Esophagus (tissue), 2 donors: ENCODE data around the gene SLX1A. TPM values are rescaled to one million over a fixed set of nuclear protein-coding genes. Genes with fewer than 3 reads are reported as not detected.
"Not testable (repeated sequence)": the region's sequence is repeated elsewhere in the genome, so short reads cannot be mapped to it uniquely, and the experiment has no call there.

Source experiments
- H3K27ac ChIP-seq, 2 donors: one replicate each; pipeline ENCODE4 v1.5.1; 2013; ENCODE audit warnings: low read depth in 2 of 2, mild to moderate bottlenecking in 2 of 2, inconsistent platforms in 1 of 2, low read length in 1 of 2, moderate library complexity in 1 of 2
- H3K27me3 ChIP-seq, 2 donors: one replicate each; pipeline ENCODE4 v1.6.1; 2013; ENCODE audit warnings: low read length in 2 of 2, control low read depth in 1 of 2, mild to moderate bottlenecking in 1 of 2; ENCODE audit not compliant: insufficient read depth in 2 of 2, control insufficient read depth in 1 of 2
- H3K36me3 ChIP-seq, 2 donors: one replicate each; pipeline ENCODE4 v1.6.1; 2013; ENCODE audit warnings: low read length in 1 of 2; ENCODE audit not compliant: control insufficient read depth in 2 of 2, insufficient read depth in 2 of 2
- H3K4me1 ChIP-seq, 2 donors: one replicate each; pipeline ENCODE4 v1.6.1; 2013; ENCODE audit warnings: low read length in 1 of 2; ENCODE audit not compliant: control insufficient read depth in 2 of 2, insufficient read depth in 2 of 2
- H3K4me3 ChIP-seq, 2 donors: one replicate each; pipeline ENCODE4 v1.5.1; 2013; ENCODE audit warnings: low read length in 2 of 2, mild to moderate bottlenecking in 2 of 2, low read depth in 1 of 2, moderate library complexity in 1 of 2
- H3K9me3 ChIP-seq, 2 donors: one replicate each; pipeline ENCODE4 v1.6.1; 2013; ENCODE audit warnings: mild to moderate bottlenecking in 2 of 2, low read depth in 1 of 2, low read length in 1 of 2, moderate library complexity in 1 of 2; ENCODE audit not compliant: control insufficient read depth in 2 of 2, insufficient read depth in 1 of 2
- WGBS, 2 donors: extraction: QIAGEN DNeasy Blood & Tissue Kit; methylation state at CpG; one replicate each; pipeline ENCODE4 v1.1.7; 2013; 5-methylcytosine and 5-hydroxymethylcytosine counted together
- polyA plus RNA-seq, 2 donors: library from polyadenylated mRNA; stranded (reverse); fragments of 200-250 nt; gene quantifications; one replicate each; pipeline ENCODE4 v1.2.3, GENCODE V29; 2013
- donor health status: healthy with polysubstance abuse.
- donor health status: Bipolar disorder and iron deficiency.

Gene SLX1A
- polyA plus RNA-seq, 2 donors: 44.9 to 48.2 TPM

GRCh38 chr16:30207063-30207704, 13.5 kb downstream of the SLX1A start:
- H3K9me3 ChIP-seq, H3K27ac ChIP-seq: not testable (repeated sequence)
- 33 to 36% methylated on average over 2 of the region's 9 CpGs for WGBS, 2 donors

DNA sequence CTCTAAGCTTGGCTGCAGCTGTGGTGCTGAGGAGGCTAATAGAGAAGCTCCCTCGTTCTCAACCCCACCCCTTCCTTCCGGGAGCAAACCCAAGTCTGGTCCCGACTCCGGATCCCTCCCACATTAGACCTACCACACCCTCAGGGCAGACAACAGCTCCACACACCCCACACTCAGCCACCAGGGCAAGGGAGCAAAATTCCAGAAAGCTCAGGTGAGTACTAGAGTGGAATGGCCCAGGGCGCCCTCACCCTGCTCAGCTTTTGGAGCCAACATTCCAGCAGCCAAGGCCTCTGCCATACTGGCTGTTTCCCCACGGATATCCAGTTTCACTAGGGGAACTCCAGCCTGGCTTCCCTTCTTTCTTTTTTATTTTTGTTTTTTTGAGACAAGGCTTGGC, 15.4 kb downstream of the SLX1A start:
- not testable (repeated sequence) for H3K4me3 ChIP-seq, H3K4me1 ChIP-seq, H3K27me3 ChIP-seq, H3K9me3 ChIP-seq, H3K27ac ChIP-seq, H3K36me3 ChIP-seq
- WGBS, 2 donors: 0 to 19% methylated on average over 4 of the region's 6 CpGs

More at GRCh38 chr16:30207063-30207704, 13.5 kb downstream of the SLX1A start:
- H3K27me3 ChIP-seq, H3K4me1 ChIP-seq, H3K36me3 ChIP-seq, H3K4me3 ChIP-seq: not testable (repeated sequence)

- not testable (repeated sequence) for H3K4me1 ChIP-seq, H3K36me3 ChIP-seq, H3K4me3 ChIP-seq, H3K9me3 ChIP-seq, H3K27me3 ChIP-seq, H3K27ac ChIP-seq
- WGBS, 2 donors: no CpG with 5 or more reads among the region's 4 CpGs
Observed at GRCh38 chr16:30211414-30211813, 17.7 kb downstream of the SLX1A start.

DNA sequence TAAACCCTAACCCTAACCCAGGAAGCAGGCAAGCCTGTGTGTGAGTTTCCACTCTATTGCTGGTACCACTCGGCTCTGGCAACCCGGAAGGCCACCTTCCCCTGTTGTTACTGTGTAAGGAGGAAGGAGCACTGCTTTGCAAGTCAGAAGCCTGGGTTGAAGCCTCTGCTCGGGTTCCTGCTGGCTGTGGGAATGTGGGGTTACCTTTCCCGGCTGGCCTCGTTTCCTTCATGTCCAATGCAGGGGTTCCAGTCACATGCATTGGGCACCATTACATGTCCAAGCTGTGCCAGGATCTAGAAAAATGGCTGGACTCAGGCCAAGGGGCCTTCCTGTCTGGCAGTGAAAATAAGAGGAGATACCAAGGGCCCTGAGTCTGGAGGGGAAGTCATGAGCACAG, 23.4 kb downstream of the SLX1A start:
- not testable (repeated sequence) for H3K27me3 ChIP-seq, H3K36me3 ChIP-seq, H3K4me1 ChIP-seq, H3K27ac ChIP-seq, H3K9me3 ChIP-seq, H3K4me3 ChIP-seq
- 71% methylated on average over 3 of the region's 5 CpGs for WGBS, 2 donors

Other genes with a start within 250 kb of the SLX1A start
- gene TMEM219, start 231.8 kb upstream of the SLX1A start, polyA plus RNA-seq: 10 to 100 TPM; 61.1 to 83.4 TPM
- gene TAOK2, start 220.0 kb upstream of the SLX1A start, polyA plus RNA-seq: 10 to 100 TPM; 15.6 to 30.2 TPM
- 1 to 10 TPM; 6.3 to 9.7 TPM for gene HIRIP3, start 198.3 kb upstream of the SLX1A start, polyA plus RNA-seq
- gene INO80E, start 197.6 kb upstream of the SLX1A start, polyA plus RNA-seq: 10 to 100 TPM; 46.4 to 82.1 TPM
- 1 to 10 TPM in 1 of 2 donors, under 1 TPM in 1; 0.69 to 3.0 TPM for gene DOC2A, start 182.8 kb upstream of the SLX1A start, polyA plus RNA-seq
- not detected for gene C16orf92, start 170.7 kb upstream of the SLX1A start, polyA plus RNA-seq
- under 1 TPM; 0.04 to 0.16 TPM for gene TLCD3B, start 162.6 kb upstream of the SLX1A start, polyA plus RNA-seq
- gene ALDOA, start 128.1 kb upstream of the SLX1A start, polyA plus RNA-seq: 1,000 to 10,000 TPM; 1,266 to 1,398 TPM
- gene PPP4C, start 117.9 kb upstream of the SLX1A start, polyA plus RNA-seq: 100 to 1,000 TPM; 113 TPM
- gene TBX6, start 102.0 kb upstream of the SLX1A start, polyA plus RNA-seq: 10 to 100 TPM in 1 of 2 donors, 1 to 10 TPM in 1; 6.2 to 15.8 TPM
- gene YPEL3, start 97.7 kb upstream of the SLX1A start, polyA plus RNA-seq: 100 to 1,000 TPM in 1 of 2 donors, 10 to 100 TPM in 1; 73.6 to 183 TPM
- gene GDPD3, start 80.3 kb upstream of the SLX1A start, polyA plus RNA-seq: 10 to 100 TPM; 49.2 to 82.8 TPM
- gene MAPK3, start 70.7 kb upstream of the SLX1A start, polyA plus RNA-seq: 100 to 1,000 TPM; 120 to 126 TPM
- gene CORO1A, start 10.3 kb upstream of the SLX1A start, polyA plus RNA-seq: 10 to 100 TPM; 18.0 to 18.4 TPM
- gene BOLA2B, start 209 bp upstream of the SLX1A start, polyA plus RNA-seq: 100 to 1,000 TPM; 195 to 283 TPM
- gene SULT1A3, start 5.4 kb downstream of the SLX1A start, polyA plus RNA-seq: 10 to 100 TPM; 10.0 to 39.0 TPM
- 1 to 10 TPM; 2.6 to 7.4 TPM for gene NPIPB13, start 54.6 kb downstream of the SLX1A start, polyA plus RNA-seq
- gene CD2BP2, start 161.4 kb downstream of the SLX1A start, polyA plus RNA-seq: 10 to 100 TPM; 25.2 to 34.3 TPM
- gene TBC1D10B, start 176.6 kb downstream of the SLX1A start, polyA plus RNA-seq: 10 to 100 TPM; 19.8 to 27.5 TPM
- gene MYL11, start 180.9 kb downstream of the SLX1A start, polyA plus RNA-seq: 1 to 10 TPM; 1.3 to 2.1 TPM
- 1 to 10 TPM; 3.5 to 6.8 TPM for gene SEPTIN1, start 188.7 kb downstream of the SLX1A start, polyA plus RNA-seq
- gene ZNF48, start 201.5 kb downstream of the SLX1A start, polyA plus RNA-seq: 1 to 10 TPM; 1.4 to 2.6 TPM
- gene ZNF771, start 213.7 kb downstream of the SLX1A start, polyA plus RNA-seq: 1 to 10 TPM; 2.2 to 4.7 TPM
- 10 to 100 TPM in 1 of 2 donors, 1 to 10 TPM in 1; 9.5 to 32.6 TPM for gene DCTPP1, start 236.2 kb downstream of the SLX1A start, polyA plus RNA-seq